GM12801 (cell line): ENCODE data around the gene NHLRC1.

Experiments
- CTCF ChIP-seq: IDR thresholded peaks from one replicate; pipeline ENCODE4 v1.5.1; 2011; ENCODE audit warnings: control low read depth; ENCODE audit not compliant: insufficient read length; ENCODE audit errors: extremely low read depth

Gene NHLRC1

GRCh38 chr6:18076231-18076630 is 46.2 kb downstream of the NHLRC1 start:
- no peak for TF ChIP-seq CTCF

- no peak for TF ChIP-seq CTCF
Measured at GRCh38 chr6:18072841-18073240, 49.6 kb downstream of the NHLRC1 start.

- TF ChIP-seq CTCF, result no peak
Measured at GRCh38 chr6:18070486-18070885, 52.0 kb downstream of the NHLRC1 start.
